HG03565 (cell line): Measurements from ENCODE around the gene LPP.

Experiments used
- ATAC-seq: cut with Tn5 transposase; IDR thresholded peaks from one replicate; pipeline ENCODE4 v1.9.1; 2021; ENCODE audit warnings: mild to moderate bottlenecking, moderate library complexity; ENCODE audit not compliant: unreplicated experiment

The LPP gene

DNA sequence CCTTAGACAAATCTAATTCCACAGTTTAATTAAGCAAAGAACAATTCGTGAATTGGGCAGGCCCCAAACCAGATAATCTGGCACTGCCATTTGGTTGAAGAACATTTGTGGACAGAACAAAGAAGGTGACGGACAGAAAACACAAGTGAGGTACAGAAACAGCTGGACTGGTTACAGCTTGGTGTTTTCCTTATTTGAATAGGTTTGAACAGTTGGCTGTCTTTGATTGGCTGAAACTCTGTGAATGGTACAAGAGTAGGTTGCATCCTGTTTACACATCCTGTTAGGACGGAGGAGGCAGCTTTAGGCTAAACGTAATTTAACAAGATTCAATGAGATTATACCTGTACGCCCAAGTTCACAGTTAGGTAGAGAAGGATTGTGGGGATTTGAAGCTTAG lies 114.4 kb downstream of the LPP start:
- no peak for ATAC-seq

DNA sequence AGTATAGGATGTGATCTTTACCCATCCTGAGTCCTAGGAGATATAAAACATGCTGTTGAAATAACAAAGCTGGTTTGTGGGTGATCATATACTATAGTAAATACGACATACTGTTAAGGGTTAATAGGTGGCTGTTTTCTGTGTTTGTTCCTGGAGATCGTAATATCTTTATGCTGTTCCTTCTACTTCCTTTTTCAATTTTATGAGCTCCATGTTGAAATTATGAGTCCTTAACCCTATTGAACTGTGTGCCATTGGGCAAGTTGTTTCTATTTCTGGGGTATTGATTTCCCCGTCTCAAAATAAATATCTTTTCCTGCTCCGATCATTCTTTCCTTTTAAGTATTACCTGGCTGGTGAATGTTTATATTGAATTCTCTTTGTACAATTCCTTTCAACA lies 115.1 kb downstream of the LPP start:
- no peak for ATAC-seq

DNA sequence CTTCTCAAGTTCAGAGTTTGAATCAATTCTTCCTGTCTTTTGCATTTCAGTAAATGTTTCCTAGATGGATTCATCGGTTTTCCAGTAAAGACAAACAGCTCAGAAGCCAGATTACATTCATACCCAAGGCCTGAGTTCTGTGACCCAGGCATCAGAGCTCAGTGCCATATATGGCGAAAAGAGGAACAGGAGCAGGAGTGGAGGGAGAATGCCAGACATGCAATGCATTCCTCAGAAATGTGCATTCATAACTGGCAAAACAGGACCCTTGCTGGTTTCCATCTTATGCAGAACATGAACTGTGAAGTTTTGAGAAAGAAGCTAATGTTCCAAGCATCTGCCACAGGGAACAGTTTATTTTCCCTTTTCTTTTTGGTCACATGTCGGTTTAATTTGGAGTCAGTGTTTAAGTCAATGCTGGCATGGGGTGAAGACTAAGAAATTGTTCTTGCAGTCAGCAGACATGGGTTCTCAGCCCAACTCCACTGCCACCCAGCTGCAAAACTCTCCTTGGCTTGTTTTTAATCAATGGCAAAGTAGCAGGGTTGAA lies 116.5 kb downstream of the LPP start:
- ATAC-seq = no peak

DNA sequence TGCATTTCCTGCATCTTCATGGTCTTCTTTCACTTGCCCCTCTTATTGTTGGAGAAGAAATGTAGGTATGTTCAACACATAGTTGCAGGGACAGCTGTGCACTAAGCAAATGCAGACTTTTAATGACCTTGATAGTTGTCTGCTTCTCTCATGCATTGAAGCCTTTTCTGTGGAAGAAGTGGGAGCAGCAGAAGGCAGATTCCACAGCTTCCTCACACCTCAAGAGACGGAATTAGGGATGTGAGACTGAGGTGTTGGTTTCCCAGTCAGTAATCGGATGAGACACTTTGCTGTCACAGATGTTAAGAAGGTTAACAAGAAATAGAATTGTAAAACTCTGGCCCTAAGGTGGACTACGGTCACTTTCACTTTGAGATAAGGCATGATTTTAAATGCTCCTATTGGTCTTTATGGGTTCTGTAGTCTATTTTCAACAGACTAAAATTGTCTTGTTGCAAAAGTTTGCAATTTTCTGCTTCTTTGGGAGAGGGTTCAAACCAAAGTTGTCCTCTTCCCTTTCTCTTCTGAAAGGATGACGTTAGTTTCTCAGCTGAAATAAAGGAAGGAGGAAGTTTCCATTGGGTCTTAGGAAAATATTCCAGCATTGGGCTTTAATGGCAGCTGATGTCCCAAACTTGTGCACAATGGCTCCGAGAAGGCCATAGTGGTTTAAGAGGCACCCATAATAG lies 117.4 kb downstream of the LPP start:
- no peak for ATAC-seq

DNA sequence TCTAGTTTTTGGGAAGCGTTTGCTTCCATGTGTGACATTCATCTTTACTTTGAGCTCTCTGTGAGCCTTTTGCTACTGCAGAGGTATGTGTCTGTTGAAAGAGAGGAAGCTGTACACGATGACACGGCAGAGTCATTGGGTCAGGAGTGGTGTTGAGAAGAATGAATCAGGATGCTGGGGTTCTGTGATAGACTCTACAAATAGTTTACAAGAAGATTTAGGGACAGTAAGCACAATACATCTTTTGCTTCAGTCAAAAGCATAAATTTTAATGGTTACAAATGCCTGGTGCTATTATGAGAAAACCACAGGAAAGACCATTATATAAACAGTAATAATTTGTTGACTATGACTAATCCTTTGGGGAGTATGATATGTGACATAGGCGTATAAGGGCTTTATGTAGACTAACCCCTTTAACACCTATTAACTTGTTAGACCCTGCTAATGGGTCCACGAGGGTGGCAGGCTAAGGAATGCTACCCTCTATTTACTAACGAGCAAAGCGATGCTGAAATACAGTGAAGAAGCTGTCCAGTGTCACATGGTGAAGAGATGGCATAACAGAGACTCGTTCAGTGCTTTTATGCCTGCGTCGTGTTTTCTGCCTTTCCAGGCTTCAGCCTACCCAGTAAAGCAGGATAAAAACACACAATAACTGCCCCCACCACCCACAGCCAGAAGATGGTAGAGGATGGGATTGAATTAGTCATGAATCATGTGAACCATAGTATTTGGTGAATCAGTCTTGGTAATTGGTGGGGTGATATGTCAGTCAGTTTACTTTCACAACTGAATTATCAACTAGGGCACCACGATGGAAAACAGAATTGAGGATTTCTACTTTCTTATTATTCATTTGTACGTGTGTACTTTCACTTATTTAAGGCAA lies 118.8 kb downstream of the LPP start:
- no peak for ATAC-seq

DNA sequence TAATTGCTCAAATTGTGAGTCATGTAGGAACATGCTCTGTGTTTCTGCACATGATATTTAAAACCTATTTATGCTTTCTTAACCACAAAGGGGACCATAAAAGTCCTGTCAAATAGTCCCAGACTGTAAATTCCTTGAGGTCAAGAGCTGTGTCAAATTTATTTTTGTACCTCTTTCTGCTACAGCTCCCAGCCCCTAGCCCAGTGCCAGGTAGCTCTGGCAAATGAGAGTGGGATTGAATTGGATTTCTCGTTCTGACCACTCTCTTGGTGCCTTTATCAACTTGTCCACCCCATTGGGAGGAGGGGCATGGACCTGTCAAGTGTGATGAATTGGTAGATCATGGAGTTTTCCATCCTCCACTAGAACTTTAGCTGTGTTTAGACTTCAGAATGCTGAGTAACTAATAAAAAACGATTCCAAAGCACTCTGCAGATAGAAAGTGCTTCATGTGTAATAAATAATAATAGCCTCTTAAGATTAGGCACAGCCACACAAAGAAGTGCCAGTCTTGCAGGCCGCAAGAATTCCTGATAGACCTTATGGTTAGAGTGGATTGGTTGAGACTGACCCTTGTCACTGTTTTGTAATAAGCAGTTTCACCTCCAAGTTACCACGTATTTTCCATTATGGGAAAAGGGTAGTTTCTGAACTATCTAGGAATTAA lies 120.4 kb downstream of the LPP start:
- no peak for ATAC-seq

DNA sequence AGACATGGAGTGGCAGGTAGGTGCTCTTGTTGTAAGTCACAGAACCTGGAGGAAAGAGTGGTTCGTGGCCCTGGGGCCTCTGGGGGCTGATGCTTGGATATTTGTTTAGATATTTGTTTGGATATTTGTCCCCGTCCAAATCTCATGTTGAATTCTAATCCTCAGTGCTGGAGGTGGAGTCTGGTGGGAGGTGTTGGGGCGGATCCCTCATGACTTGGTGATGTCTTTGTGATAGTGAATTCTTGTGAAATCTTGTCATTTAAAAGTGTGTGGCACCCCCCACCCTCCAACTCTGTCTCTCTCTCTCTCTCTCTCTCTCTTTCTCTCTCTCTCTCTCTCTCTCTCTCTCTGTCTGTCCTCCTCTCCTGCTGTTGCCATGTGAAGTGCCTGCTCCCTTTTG lies 122.4 kb downstream of the LPP start:
- no peak for ATAC-seq

DNA sequence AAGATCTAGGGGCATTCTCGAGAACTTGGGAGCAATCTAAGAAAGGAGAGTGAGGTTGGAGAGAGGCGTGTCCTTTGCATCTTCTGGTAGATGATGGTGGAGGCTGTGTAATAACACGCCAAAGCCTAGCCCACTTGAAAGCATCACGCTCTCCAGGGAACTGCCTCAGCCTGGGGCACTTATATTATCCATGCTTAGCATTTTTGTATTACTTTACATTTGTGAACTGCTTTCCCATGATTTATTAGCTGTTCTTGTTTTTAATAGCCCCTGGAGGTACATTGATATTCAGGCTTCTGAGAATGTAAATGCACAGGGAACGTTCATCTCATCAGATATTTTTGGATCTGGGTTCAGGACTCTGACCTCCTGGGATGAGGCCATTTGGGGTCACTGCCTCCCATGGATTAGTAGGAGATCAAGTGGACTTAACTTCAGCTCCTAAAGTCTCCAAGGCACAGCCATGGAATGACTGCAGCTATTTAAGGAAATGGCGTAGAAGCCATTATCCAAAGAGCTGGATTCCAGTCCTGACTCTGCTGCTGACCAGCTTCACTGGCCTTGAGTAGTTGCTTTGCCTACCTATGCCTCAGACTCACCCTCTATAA lies 124.9 kb downstream of the LPP start:
- ATAC-seq = no peak

DNA sequence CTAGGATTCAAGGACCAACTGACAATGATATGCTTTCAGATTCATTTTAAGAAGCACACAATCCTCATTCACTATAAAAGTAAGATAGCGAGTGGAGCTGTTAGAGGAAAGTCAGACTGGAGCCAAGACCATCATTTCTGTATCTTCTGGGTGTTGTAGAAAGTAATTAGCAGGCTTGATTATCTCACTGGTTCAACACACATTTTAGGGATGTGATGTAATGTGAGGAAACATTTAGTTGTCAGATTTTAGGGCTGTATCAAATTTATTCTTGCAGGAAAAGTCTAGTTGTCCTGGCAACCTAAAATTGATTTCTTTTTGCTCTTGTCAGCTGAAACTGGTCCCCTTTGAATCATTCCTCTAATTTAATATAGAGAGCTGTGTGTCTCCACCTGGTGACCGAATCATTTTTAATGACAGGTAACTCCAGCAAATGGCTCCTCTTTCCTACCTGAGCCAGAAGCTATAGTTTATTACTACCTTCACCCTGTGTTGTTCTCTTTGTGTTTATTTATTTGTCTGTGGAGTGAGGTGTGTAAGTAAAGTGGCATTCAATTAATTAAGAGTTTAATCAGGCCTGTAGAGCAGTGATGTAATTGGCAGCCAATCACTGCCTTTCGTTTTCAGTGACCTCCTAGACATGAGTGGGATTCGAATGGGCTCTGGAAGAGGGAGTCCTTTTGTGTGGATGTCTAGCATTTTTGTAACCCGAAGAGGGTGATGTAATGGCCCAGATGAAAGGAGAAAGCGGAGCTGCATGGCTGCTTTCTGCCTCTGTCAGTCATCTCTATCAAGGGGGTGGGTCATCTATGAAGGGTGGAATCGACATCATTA lies 125.8 kb downstream of the LPP start:
- no peak for ATAC-seq

DNA sequence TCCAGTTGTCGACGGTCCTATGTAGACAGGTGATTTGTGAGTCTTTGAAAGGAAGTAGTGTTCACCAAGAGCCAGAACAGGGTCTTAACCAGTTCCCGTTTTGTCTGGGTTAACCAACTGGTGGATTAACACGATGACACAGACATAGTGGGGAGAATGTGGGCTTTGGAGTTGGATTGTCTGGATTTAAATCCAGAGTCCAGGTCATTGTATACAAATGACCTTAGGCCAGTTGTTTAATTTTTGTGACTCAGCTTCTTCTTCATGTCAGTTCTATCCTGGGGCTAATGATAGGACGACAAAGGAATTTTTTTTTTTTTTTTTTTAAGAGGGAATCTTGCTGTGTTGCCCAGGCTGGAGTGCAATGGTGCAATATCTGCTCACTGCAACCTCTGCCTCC lies 126.7 kb downstream of the LPP start:
- no peak for ATAC-seq

DNA sequence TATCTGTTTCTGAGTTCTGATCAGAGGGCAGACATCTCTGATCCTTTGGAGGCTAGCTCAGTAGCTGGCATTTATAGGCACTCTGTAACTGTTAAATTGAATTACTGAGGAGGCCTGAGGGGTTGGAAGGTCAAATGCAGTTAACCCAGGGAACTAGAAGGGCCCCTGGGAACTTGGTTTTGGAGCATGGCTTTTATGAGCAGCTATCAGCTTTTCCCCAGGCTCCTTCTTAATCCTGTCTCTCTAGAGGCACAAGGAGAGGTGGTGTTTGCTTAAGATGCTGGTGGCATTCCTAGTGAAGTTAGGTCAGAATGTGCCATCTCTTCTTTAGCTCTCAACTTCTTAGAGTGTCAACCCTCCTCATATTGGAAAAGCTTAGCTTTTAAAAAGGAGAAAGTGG lies 128.9 kb downstream of the LPP start:
- ATAC-seq = no peak

DNA sequence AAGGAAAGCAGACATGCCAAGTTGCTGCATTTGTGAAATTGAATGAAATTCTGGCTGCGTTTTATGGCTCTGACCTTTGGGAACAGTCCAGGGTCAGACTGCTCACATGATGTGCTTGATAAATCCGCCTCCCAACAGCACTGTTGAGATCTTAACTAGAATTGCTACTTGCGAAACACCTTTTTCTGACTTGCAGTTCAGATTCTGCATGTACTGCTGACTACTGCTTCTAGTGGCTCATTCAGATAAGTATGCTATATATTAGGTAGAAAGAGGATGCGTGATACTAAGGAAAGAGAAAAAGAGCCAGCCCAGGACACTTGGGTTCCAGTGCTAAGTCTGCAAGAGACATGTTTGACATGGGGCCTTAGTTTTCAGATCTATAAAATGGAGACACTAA lies 129.4 kb downstream of the LPP start:
- no peak for ATAC-seq

DNA sequence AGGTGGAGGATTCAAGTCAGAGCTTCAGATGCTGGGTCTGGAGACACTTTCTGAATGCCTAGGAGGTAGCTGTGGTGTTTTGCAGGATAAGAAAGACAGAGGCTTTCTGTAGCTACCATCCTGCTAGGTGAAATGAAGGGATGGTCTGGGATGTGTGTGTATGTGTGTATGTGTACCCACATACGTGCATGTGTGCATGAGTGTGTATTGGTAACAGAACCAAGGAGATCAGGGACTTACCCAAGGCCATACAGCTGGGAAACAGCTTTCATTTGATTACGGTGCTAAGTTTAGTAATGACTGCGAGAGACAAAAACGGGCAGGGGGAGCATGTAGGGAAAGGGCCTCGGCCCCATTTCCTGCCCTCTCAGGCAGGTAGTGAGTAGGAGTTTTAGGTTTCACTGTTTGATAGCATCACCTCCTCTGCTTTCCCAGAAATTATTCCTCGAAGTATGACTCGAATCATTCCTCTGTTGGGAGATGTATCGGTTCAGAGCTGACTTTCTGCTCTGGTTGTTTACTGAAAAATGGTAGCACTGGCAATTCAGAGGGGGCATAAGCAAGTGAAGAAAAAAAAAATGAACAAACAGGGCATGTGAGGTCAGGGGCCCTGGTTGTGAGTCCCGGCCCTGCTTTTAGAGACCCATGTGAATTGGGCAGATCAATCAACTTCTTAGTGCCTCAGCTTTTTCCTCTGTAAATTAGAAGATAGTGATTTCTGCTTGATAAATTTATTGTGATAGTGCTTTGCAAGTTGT lies 130.7 kb downstream of the LPP start:
- no peak for ATAC-seq

DNA sequence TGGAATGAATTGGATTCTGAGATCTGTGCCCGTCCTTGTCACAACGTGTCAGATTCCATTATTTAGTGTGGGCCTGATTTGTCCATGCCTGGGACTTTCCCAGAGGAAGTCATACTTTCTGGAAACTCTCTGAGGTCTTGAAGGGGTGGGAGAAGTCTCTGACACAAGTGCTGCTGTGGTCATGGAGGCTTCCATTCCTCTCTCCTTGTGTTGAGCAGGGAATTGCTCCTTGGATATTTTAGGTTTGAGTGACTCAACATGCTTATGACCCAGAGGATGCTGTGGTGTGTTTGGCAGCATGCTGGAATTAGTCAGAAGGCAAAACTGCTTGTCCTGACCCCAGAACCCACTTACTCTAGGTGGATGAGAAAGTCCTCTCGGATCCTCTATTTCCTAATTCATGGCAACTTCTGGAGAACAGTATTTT lies 132.1 kb downstream of the LPP start:
- no peak for ATAC-seq

DNA sequence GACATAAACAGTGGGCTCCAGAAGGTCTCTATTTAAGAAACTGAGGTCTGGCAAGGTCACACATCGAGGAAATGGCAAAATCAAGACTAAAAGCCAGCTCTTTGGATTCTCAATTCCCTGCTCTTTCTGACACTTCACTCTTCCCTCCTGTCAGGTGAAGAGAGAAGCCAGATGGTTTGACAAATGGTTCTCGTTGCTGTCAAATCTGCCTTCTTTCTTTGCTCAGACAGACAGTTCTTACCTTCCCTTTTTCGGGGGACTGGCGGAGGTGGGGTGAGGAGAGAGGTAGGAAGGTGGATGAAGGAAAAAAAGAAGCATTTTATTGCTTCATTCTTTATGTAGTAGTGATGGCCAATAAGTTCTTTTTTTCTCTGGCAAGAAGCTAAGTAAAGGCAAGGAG lies 133.4 kb downstream of the LPP start:
- ATAC-seq = no peak

DNA sequence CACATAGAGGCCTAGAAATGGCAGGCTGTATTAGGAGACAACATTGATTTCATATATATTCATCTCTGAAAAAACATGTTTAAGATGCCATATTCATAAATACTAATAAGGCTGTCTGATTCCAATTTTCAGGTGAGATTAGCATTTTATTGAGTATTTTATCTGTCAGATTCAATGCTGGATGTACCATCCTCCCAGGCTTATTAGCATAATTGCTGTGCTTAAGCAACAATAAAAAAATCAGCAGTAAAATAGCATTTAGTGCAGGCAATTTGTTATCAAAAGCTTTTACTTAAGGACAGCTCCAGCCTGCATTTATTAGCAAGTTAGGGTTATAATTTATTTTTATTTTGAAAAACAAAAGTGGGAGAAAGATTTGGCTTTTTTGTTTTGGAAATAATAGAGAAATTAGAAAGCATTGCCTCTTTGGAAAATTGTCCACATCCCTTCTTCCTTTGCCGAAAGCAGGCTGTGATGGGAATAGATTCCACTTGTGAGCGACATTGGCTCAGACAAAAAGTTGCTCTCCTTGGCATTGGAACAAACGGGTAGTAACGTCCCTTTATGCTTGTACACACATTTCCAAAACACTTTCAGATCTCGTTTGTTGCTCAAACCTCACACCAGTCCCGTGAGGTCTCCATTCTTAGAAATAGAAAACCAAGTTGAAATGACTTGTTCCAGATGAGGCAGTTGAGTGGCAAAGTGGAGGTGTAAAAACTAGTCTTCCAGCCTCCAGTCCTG lies 134.0 kb downstream of the LPP start:
- no peak for ATAC-seq

DNA sequence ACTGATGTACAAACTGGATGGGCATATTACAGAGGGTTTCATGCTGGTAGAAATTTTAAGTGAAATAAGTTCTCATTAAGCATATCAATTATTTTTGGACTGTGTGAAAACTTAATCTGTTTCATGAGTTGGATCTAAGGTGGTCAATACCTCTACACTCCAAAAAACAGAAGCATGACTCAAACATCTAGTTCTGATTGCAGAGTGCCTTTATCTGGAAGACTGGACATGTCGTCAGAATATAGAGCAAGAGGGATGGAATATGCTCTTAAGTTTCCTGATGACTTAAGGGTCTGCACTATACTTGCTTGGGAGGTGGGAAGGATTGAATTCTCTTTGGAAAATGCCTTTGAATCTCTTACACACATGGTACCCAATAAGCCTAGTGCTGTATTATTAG lies 138.3 kb downstream of the LPP start:
- ATAC-seq = no peak

DNA sequence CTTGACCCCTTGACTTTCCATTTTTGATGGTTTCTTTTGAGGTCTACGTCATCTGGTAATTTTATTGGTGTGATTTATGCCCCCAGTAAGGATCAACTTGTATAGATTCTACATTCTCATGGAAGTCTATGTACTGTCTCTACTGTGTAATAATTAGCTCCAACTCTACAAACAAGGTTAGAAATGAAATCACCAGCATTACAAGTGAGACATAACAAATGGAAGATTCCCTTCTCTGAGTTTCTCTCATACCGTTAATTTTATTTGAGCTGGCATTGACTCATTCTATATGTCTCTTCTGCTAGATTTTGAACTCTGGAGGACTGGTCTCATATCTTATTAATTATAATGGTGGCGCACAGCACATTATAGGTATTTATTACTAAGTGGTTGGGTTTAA lies 138.9 kb downstream of the LPP start:
- no peak for ATAC-seq

DNA sequence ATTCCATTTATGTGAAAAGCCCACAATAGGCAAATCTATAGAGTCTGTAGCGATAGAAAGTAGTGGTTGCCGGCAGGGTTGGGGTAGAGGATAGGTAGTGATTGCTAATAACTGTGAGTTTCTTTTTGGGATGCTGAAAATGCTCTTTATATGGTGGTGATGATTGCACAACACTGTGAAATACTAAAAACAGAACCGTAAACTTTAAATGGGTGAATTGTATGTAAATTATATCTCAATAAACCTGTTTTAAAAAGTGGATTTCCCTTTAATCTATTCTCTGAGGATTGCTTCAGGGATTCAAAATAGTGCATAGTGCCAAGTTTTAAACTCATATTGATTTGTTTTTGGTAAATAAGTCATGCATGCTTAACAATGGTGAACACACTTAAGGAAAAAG lies 140.2 kb downstream of the LPP start:
- ATAC-seq = no peak
